ENCODE measurements around the gene AK1.

DNA sequence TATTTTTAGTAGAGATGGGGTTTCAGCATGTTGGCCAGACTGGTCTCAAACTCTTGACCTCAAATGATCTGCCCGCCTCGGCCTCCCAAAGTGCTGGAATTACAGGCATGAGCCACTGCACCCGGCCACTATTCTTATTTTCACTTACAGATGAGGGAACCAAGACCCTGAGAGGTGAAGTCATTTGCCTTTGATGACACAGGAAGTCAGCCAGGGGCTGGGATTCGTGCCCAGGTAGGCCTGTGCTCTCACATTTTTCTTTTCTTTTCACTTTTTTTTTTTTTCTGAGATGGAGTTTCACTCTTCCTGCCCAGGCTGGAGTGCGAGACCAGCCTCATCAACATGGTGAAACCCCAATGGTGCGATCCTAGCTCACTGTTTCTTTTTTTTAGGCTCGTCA, 45.2 kb downstream of the AK1 start:
- TF ChIP-seq, protein P1, sequence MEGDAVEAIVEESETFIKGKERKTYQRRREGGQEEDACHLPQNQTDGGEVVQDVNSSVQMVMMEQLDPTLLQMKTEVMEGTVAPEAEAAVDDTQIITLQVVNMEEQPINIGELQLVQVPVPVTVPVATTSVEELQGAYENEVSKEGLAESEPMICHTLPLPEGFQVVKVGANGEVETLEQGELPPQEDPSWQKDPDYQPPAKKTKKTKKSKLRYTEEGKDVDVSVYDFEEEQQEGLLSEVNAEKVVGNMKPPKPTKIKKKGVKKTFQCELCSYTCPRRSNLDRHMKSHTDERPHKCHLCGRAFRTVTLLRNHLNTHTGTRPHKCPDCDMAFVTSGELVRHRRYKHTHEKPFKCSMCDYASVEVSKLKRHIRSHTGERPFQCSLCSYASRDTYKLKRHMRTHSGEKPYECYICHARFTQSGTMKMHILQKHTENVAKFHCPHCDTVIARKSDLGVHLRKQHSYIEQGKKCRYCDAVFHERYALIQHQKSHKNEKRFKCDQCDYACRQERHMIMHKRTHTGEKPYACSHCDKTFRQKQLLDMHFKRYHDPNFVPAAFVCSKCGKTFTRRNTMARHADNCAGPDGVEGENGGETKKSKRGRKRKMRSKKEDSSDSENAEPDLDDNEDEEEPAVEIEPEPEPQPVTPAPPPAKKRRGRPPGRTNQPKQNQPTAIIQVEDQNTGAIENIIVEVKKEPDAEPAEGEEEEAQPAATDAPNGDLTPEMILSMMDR (conservative IDR thresholded peaks at IDR 0.05) = no peak
- TF ChIP-seq ZFX (IDR thresholded peaks at IDR 0.05) = no peak

Data from C4-2B (cell line).